HG03565 (cell line): Measurements from ENCODE around the gene GIGYF2.
"Not testable (repeated sequence)": the region's sequence is repeated elsewhere in the genome, so short reads cannot be mapped to it uniquely, and the experiment has no call there.

ENCODE experiments used
- ATAC-seq: cut with Tn5 transposase; IDR thresholded peaks from one replicate; pipeline ENCODE4 v1.9.1; 2021; ENCODE audit warnings: mild to moderate bottlenecking, moderate library complexity; ENCODE audit not compliant: unreplicated experiment

The GIGYF2 gene

GRCh38 chr2:232809349-232810124, 112.4 kb downstream of the GIGYF2 start:
- no peak for ATAC-seq

GRCh38 chr2:232810444-232810843, 113.3 kb downstream of the GIGYF2 start:
- no peak for ATAC-seq

GRCh38 chr2:232815569-232815968, 118.4 kb downstream of the GIGYF2 start:
- no peak for ATAC-seq

- no peak for ATAC-seq
Observed at GRCh38 chr2:232816657-232817056, 119.5 kb downstream of the GIGYF2 start.

GRCh38 chr2:232817756-232818155, 120.6 kb downstream of the GIGYF2 start:
- ATAC-seq: no peak

- ATAC-seq: no peak
Observed at GRCh38 chr2:232829988-232830387, 132.9 kb downstream of the GIGYF2 start.

- no peak for ATAC-seq
Observed at GRCh38 chr2:232831496-232831895, 134.4 kb downstream of the GIGYF2 start.

- ATAC-seq: no peak
Observed at GRCh38 chr2:232833830-232834229, 136.7 kb downstream of the GIGYF2 start.

GRCh38 chr2:232835687-232836208, 138.6 kb downstream of the GIGYF2 start:
- no peak for ATAC-seq

- ATAC-seq: no peak
Observed at GRCh38 chr2:232836934-232837333, 139.8 kb downstream of the GIGYF2 start.

GRCh38 chr2:232838406-232838874, 141.3 kb downstream of the GIGYF2 start:
- ATAC-seq: peak; percentile 45

- ATAC-seq: no peak
Observed at GRCh38 chr2:232839411-232840079, 142.4 kb downstream of the GIGYF2 start.

- ATAC-seq: no peak
Observed at GRCh38 chr2:232842689-232843088, 145.6 kb downstream of the GIGYF2 start.

- ATAC-seq: no peak
Observed at GRCh38 chr2:232843834-232844233, 146.7 kb downstream of the GIGYF2 start.

GRCh38 chr2:232846055-232846454, 148.9 kb downstream of the GIGYF2 start:
- ATAC-seq: no peak

- no peak for ATAC-seq
Observed at GRCh38 chr2:232850039-232850438, 152.9 kb downstream of the GIGYF2 start.

- not testable (repeated sequence) for ATAC-seq
Observed at GRCh38 chr2:232852081-232852480, 154.9 kb downstream of the GIGYF2 start.

GRCh38 chr2:232852676-232853075, 155.5 kb downstream of the GIGYF2 start:
- ATAC-seq: no peak

- no peak for ATAC-seq
Observed at GRCh38 chr2:232854082-232854481, 157.0 kb downstream of the GIGYF2 start.

- ATAC-seq: no peak
Observed at GRCh38 chr2:232857158-232857563, 160.0 kb downstream of the GIGYF2 start.

- ATAC-seq: no peak
Observed at GRCh38 chr2:232859385-232859916, 162.3 kb downstream of the GIGYF2 start.
